ENCODE measurements around the gene DNM1.

The DNM1 gene

DNA sequence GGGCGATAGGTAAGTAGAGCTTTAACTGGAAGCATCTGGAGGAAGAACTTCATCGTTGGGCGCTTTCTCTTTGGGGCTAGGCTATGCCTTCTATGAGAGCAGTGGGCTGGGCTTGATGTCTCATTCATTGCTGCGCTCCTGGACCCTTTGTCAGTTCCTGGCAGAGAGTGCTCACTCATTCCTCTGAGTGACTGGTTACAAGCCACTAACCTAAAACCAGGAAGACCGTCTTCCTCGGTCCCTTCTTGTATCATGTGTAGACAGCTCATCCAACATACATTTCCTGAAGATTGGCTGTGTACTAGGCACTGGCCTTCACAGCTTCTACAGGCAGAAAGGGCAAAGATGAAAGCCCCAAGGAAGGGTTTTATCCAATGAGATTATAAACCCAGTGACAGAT lies 79.3 kb downstream of the DNM1 start:
- DNase-seq (ENCODE audit: low read depth) = peak; percentile 54
- no peak overlapping the region for H3K4me3 ChIP-seq (ENCODE audit: low read length)
- TF ChIP-seq, protein P1, sequence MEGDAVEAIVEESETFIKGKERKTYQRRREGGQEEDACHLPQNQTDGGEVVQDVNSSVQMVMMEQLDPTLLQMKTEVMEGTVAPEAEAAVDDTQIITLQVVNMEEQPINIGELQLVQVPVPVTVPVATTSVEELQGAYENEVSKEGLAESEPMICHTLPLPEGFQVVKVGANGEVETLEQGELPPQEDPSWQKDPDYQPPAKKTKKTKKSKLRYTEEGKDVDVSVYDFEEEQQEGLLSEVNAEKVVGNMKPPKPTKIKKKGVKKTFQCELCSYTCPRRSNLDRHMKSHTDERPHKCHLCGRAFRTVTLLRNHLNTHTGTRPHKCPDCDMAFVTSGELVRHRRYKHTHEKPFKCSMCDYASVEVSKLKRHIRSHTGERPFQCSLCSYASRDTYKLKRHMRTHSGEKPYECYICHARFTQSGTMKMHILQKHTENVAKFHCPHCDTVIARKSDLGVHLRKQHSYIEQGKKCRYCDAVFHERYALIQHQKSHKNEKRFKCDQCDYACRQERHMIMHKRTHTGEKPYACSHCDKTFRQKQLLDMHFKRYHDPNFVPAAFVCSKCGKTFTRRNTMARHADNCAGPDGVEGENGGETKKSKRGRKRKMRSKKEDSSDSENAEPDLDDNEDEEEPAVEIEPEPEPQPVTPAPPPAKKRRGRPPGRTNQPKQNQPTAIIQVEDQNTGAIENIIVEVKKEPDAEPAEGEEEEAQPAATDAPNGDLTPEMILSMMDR (IDR thresholded peaks at IDR 0.05; ENCODE audit: insufficient read depth, low read depth, low read length, missing control alignments) = no peak

DNA sequence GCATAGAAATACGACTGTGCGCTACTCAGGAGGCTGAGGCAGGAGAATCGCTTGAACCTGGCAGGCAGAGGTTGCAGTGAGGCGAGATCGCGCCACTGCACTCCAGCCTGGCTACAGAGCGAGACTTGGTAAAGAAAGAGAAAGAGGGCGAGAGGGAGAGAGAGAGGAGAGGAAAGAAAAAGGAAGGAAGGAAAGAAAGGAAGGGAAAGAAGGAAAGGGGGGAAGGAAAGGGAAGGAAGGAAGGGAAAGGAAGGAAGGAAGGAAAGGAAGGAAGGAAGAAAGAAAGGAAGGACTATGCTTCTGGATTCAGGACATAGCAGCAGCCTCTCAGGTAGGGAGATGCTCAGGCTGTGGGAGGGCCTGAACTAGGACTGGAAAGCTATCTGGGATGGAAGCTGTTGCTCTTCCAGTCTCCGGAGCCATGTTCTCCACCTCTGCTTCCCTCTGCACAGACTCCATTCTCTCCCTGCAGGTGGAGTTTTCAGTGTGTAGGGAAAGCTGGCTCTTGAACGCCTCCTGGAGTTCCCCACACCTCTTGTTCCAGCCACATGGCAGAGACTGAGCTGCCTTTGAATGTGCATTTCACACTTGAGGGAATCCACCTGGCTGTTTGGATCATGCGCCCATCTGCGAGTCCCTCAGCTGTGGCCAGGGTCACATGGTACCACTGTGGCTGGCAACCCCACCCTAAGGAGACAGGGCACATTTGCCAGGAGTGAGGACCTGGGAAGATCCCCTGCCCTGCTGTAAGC lies 82.0 kb downstream of the DNM1 start:
- DNase-seq (ENCODE audit: low read depth) = no peak
- TF ChIP-seq, protein P1 (IDR thresholded peaks at IDR 0.05; ENCODE audit: insufficient read depth, low read depth, low read length, missing control alignments) = no peak
- no peak overlapping the region for H3K4me3 ChIP-seq (ENCODE audit: low read length)

DNA sequence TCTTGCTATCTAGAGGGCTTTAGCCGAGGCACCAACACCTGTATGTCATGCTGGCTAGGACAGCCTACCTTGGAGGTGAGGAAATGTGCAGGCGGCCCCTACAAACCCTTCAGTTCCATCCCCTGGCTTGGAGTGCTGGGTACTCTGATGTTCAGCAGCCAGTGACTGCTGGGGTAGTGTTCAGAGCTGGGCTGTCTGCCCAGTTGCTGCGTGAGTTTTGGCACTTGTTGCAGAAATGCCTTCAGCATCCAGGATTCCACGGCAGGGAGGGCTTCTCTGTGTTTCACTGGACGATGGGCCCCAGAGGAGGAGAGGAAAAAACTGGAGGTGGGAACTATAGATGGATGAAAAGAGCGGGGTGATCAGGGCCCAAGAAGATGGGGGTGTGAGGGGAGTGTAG lies 83.3 kb downstream of the DNM1 start:
- H3K4me3 ChIP-seq (ENCODE audit: low read length) = no peak overlapping the region
- DNase-seq (ENCODE audit: low read depth) = no peak
- TF ChIP-seq, protein P1 (IDR thresholded peaks at IDR 0.05; ENCODE audit: insufficient read depth, low read depth, low read length, missing control alignments) = no peak

DNA sequence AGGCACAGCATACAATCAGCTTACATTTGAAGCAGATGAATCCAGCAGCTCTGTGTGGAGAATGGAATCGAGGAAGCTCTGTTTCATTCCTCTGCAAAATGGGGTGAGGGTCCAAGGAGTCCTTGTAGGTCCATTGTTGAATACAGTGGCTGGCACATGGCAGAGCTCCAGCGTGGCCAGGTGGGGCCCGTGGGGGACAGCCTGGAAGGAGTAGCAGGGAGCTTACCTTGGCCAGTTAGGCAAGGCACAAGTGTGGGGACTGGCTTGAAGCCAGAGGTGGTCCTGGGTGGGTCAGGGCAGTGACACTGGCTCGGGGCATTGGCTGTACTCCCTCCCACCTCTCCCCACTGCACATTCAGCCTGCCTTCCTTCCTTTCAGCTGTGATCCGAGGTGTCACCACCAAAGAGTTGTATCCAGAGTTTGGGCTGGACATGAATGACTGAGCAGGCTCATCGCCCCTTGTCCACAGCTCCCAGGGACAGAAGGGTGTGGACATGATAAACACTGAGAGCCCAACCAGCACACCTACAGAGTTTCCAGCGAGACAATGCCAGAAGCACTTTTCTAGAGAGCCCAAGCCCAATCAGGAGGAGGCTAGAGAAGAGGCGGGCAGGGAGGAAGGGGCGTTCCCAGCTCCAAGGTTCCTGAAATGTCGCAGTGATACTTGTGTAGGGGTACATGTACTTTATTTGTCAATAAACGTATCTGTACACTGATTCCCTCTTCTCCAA lies 85.3 kb downstream of the DNM1 start:
- no peak for DNase-seq (ENCODE audit: low read depth)
- TF ChIP-seq, protein P1 (IDR thresholded peaks at IDR 0.05; ENCODE audit: insufficient read depth, low read depth, low read length, missing control alignments) = no peak
- H3K4me3 ChIP-seq (ENCODE audit: low read length) = no peak overlapping the region

DNA sequence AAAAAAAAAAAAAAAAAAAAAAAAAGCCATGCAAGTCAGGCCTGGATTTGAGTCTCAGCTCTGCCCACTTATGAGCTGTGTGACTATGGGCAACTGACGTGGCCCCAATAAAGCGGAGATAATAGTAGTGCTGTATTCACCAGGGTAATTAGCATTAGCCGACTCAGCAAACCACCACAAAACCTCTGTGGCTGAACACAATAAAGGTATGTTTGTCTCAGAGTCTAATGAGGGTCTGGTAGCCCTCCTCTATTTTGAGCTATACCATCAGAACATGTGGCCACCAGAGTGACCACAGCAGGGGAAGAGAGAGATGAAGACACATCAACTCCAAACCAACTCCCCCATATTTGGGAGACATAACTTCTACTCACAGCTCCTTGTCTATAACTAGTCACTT lies 88.8 kb downstream of the DNM1 start:
- H3K4me3 ChIP-seq (ENCODE audit: low read length) = no peak overlapping the region
- TF ChIP-seq, protein P1 (IDR thresholded peaks at IDR 0.05; ENCODE audit: insufficient read depth, low read depth, low read length, missing control alignments) = no peak
- DNase-seq (ENCODE audit: low read depth) = no peak

DNA sequence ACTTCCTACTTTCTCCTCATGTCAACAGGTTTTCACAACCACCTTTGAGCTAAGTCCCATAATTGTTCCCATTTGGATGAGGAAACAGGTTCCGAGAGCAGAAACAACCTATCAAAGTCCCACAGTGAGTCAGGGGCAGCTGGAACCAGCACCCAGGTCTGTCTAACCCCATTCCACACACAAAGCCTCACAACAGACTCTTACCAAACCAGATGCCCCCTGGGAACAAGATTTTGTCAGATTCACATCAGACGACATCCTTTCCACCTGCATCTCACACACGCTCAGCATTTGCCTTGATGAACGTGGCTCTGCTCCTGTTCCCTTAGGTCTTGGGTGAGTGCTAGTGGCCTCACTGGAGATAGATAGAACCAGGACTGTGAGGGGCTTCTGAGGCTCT lies 89.9 kb downstream of the DNM1 start:
- no peak for DNase-seq (ENCODE audit: low read depth)
- no peak overlapping the region for H3K4me3 ChIP-seq (ENCODE audit: low read length)
- TF ChIP-seq, protein P1 (IDR thresholded peaks at IDR 0.05; ENCODE audit: insufficient read depth, low read depth, low read length, missing control alignments) = no peak
